GM12865 (cell line): Measurements from ENCODE around the gene NACA.
"Not testable (repeated sequence)": the region's sequence is repeated elsewhere in the genome, so short reads cannot be mapped to it uniquely, and the experiment has no call there.

Source experiments
- DNase-seq: peaks from one replicate; pipeline ENCODE4 v3.0.0; 2010; ENCODE audit warnings: low read depth
- H3K4me3 ChIP-seq: 2 replicates; pipeline ENCODE4 v1.5.1; 2011; ENCODE audit warnings: mild to moderate bottlenecking, low read depth, low read length, control low read depth
- TF ChIP-seq, protein P1 (sequence below): IDR thresholded peaks from 2 replicates; pipeline ENCODE4 v1.5.1; 2011; ENCODE audit warnings: low read length, control low read depth, low read depth, inconsistent platforms; ENCODE audit not compliant: insufficient read depth; ENCODE audit errors: missing control alignments

Gene NACA

DNA sequence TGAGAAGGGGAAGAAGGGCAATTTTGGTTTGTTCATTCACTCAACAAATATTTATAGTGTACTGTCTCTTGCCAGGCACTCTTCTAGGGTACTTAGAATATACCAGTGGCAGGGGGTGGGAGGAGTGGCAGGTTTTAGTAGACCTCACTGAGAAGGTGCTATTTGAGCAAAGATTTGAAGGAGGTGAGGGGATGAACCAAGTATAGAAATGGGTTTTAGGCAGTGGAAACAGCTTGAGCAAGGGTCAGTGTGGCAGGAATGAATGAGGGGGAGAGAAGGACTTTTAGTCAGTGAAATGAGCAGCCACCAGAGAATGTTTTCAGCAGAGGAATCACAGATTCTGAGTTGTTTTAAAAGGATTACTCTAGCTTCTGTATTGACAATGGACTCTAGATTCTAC, 24.8 kb upstream of the NACA start:
- no peak for DNase-seq
- H3K4me3 ChIP-seq = no peak overlapping the region
- TF ChIP-seq, protein P1, sequence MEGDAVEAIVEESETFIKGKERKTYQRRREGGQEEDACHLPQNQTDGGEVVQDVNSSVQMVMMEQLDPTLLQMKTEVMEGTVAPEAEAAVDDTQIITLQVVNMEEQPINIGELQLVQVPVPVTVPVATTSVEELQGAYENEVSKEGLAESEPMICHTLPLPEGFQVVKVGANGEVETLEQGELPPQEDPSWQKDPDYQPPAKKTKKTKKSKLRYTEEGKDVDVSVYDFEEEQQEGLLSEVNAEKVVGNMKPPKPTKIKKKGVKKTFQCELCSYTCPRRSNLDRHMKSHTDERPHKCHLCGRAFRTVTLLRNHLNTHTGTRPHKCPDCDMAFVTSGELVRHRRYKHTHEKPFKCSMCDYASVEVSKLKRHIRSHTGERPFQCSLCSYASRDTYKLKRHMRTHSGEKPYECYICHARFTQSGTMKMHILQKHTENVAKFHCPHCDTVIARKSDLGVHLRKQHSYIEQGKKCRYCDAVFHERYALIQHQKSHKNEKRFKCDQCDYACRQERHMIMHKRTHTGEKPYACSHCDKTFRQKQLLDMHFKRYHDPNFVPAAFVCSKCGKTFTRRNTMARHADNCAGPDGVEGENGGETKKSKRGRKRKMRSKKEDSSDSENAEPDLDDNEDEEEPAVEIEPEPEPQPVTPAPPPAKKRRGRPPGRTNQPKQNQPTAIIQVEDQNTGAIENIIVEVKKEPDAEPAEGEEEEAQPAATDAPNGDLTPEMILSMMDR = no peak

DNA sequence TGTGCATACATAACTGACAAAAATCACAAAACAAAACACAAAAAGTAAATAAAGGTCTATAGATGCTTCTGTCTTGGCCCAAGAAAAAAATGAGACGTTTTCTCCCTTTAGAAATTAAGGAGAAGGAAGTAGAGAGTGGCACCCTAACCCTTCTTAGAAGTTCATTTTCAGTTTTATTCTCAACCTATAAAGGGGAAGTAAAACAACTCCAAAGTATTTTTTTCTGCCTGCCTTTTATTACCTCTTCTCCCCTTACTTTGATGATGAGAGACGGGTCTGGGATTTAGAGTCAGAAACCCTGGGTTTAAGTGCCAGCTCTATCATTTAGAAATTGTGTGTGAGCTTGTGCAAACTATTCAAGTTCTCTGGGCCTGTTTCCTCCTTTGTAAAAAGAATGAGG, 24.3 kb upstream of the NACA start:
- H3K4me3 ChIP-seq = no peak overlapping the region
- TF ChIP-seq, protein P1 = no peak
- no peak for DNase-seq

DNA sequence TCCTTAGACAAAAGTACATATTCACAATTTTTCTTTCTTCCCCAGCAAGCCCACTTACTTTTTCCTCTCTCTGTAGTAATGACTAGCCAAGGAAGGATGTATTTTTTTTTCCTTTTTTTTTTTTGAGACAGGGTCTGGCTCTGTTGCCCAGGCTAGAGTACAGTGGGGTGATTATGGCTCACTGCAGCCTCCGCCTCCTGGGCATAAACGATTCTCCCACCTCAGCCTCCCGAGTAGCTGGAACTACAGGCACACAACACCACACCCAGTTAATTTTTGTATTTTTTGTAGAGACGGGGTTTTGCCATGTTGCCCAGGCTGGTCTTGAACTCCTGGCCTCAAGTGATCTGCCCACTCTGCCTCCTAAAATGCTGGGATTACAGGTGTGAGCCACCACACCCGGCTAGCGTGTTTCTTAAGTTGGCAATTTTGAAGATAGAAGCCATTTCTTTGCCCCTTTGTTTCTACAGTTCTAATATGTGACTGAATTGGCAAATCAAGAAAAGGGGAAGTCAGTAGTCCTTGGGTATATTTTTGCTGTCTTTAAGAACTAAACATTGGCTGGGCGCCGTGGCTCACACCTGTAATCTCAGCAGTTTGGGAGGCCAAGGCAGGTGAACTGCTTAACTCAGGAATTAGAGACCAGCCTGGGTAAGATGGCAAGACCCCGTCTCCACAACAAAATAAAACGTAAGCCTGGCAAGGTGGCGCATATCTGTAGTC, 3.2 kb upstream of the NACA start:
- no peak for DNase-seq
- TF ChIP-seq, protein P1 = no peak

DNA sequence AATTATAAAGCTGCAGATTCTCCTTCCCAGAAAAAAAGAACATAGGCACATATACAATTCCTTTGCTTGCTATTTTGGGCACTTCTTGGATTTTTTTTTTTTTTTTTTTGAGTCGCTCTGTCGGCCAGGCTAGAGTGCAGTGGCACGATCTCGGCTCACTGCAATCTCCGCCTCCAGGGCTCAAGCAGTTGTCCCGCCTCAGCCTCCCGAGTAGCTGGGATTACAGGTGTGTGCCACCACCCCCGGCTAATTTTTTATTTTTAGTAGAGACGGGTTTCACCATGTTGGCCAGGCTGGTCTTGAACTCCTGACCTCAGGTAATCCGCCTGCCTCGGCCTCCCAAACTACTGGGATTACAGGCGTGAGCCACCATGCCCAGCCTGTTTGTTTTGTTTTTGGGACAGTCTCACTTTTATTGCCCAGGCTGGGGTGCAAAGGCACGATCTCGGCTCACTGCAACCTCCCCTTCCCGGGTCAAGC, 1.1 kb upstream of the NACA start:
- DNase-seq = not testable (repeated sequence)
- peak overlapping the region; percentile 73 for H3K4me3 ChIP-seq

More for the DNA sequence above, 3.2 kb upstream of the NACA start:
- H3K4me3 ChIP-seq = no peak overlapping the region

DNA sequence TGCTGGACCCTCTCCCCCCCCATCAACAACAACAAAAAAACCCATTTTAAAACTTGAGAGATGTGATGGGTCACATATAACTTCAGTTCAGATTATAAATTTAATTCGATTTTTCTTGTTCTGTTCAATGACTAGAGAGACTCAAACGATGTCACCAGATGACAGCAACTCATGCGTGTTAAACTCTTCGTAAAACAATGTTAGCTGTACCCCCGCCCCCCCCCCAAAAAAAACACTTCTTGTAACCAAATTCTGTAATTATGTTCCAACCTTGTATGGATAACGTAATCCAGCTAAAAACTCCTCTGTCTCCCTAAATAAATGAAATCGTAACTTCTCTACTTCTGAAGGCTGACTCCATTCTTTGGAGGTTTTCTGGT, 614 bp upstream of the NACA start:
- no peak for DNase-seq
- TF ChIP-seq, protein P1 = no peak
- peak overlapping the region; percentile 73 for H3K4me3 ChIP-seq

- TF ChIP-seq, protein P1 = no peak
- H3K4me3 ChIP-seq = peak overlapping the region; percentile 73
- no peak for DNase-seq
Observed at GRCh38 chr12:56724701-56724971, 463 bp downstream of the NACA start.

DNA sequence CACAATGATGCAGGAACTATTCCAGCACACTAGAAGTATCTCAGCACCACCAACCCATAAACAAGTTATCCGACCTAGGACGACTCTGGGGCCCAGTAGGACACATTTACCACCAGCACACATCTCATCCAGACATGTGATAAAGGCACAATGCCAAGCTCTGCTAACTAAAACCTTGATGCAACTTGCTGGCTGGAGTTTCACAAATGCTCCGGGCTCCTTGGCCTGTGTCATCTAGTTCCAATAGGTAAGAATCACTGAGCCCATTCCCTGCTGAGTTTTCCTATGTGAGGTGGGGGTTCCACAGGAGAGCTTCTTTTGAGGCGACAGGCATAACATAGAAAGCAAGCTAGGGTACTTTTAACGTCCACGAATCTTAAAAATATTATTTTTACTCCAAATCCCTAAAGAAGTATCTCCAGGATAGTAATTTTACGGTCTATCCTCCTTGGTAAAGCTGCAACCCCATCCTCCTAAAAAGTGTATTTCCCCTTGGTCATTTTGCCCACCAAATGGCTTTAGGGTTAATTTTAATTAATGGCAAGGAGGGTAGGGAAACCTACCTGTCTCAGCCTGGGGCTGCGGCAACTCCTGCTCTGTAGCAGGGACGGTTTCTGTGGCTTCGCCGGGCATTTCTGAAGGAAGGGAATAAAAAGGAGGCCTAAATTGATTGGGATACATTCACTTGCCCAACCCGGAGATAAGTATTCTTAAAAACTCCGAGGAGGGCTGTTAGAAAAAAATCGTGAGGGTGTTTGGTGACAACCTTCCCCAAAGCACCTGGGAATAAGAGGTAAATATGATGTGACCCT, 1.0 kb downstream of the NACA start:
- peak; percentile 42 for DNase-seq
- H3K4me3 ChIP-seq = peak overlapping the region; percentile 73
- TF ChIP-seq, protein P1 = no peak
